ENCODE measurements around the gene TNS3.

DNA sequence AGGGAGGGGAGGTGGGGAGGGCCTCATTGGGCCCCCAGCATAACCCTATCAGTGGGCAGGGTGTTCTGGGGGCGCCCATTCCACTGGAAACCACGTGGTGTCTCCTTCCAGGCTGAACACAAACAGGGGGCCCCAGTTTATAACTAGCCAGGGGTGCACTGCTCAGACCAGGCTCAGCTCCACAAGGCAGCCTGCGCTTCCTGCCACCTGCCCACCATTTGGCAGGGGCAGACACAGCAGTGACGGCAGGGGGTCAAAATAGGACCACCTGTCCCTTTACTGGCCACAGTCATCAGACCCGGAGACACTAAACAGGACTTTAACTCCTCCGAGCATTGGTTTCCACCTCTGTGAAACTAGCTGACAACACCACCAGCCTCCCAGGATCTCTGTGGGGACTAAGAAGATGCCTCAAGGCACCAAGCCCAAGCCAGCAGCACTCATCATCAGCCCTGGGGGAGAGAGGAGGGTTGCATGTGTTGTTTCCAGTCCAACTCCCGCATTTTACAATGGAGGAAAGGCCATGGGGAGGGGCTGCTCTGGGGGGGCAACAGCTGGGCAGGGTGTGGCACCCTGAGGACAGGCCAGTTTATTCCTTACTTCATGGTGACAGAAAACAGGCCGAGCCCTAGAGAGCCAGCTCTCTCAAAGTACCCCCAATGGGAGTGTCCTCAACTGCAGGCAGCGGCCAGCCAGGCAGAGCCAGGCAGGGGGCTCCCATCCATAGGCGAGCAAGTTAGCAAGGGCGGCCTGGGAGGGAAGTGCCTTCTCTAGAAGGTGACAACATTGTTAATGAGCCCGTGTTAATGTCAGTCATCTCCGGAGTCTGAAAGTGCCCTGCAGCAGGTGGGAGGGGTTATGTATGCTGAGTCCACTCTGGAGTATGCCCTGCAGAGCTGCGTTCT is 127.6 kb downstream of the TNS3 start:
- TF ChIP-seq POLR2AphosphoS5 (IDR thresholded peaks at IDR 0.05) (no peak), POLR2A (IDR thresholded peaks at IDR 0.05) (no peak)
- TF ChIP-seq, protein P1, sequence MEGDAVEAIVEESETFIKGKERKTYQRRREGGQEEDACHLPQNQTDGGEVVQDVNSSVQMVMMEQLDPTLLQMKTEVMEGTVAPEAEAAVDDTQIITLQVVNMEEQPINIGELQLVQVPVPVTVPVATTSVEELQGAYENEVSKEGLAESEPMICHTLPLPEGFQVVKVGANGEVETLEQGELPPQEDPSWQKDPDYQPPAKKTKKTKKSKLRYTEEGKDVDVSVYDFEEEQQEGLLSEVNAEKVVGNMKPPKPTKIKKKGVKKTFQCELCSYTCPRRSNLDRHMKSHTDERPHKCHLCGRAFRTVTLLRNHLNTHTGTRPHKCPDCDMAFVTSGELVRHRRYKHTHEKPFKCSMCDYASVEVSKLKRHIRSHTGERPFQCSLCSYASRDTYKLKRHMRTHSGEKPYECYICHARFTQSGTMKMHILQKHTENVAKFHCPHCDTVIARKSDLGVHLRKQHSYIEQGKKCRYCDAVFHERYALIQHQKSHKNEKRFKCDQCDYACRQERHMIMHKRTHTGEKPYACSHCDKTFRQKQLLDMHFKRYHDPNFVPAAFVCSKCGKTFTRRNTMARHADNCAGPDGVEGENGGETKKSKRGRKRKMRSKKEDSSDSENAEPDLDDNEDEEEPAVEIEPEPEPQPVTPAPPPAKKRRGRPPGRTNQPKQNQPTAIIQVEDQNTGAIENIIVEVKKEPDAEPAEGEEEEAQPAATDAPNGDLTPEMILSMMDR (IDR thresholded peaks at IDR 0.05): no peak
